Loucy (cell line): ENCODE measurements around the gene DQX1.

ENCODE experiments used
- H2AFZ ChIP-seq: fragments of 200-600 bp; sonication (generic); 2 replicates; pipeline ENCODE4 v1.6.0; 2016; ENCODE audit warnings: antibody characterized with exemption, mild to moderate bottlenecking, low read length, moderate library complexity
- H3F3A ChIP-seq: fragments of 200-600 bp; 2 replicates; pipeline ENCODE4 v1.6.0; 2016; ENCODE audit warnings: antibody characterized with exemption, low read depth, mild to moderate bottlenecking
- H3K27me3 ChIP-seq: fragments of 200-600 bp; sonication (generic); 2 replicates; pipeline ENCODE4 v1.6.1; 2014; ENCODE audit warnings: low read length, mild to moderate bottlenecking; ENCODE audit not compliant: insufficient read depth, poor library complexity, severe bottlenecking
- H3K36me3 ChIP-seq: fragments of 200-600 bp; sonication (generic); 2 replicates; pipeline ENCODE4 v1.6.1; 2016; ENCODE audit warnings: low read length; ENCODE audit not compliant: insufficient read depth
- H3K4me1 ChIP-seq: fragments of 200-600 bp; sonication (generic); 2 replicates; pipeline ENCODE4 v1.5.1; 2014; ENCODE audit warnings: low read length, mild to moderate bottlenecking; ENCODE audit not compliant: insufficient read depth, poor library complexity, severe bottlenecking
- H3K4me2 ChIP-seq: fragments of 200-600 bp; sonication (generic); 2 replicates; pipeline ENCODE4 v1.6.0; 2014; ENCODE audit warnings: antibody characterized with exemption, low read length, low read depth, mild to moderate bottlenecking; ENCODE audit not compliant: poor library complexity, severe bottlenecking
- H3K4me3 ChIP-seq: fragments of 200-600 bp; sonication (generic); 2 replicates; pipeline ENCODE4 v1.5.1; 2014; ENCODE audit warnings: low read length, mild to moderate bottlenecking, mixed read lengths; ENCODE audit not compliant: poor library complexity, severe bottlenecking
- H3K79me2 ChIP-seq: fragments of 200-600 bp; sonication (generic); 2 replicates; pipeline ENCODE4 v1.6.1; 2014; ENCODE audit warnings: low read length; ENCODE audit not compliant: insufficient read depth
- H3K9ac ChIP-seq: fragments of 200-600 bp; sonication (generic); 2 replicates; pipeline ENCODE4 v1.6.0; 2014; ENCODE audit warnings: mild to moderate bottlenecking, low read depth, low read length, moderate library complexity; ENCODE audit not compliant: poor library complexity, severe bottlenecking
- H3K9me2 ChIP-seq: fragments of 200-600 bp; sonication (generic); replicated peaks from 2 replicates; pipeline ENCODE4 v1.6.1; 2016; ENCODE audit warnings: low read depth, low read length, mixed read lengths
- H3K9me3 ChIP-seq: fragments of 200-600 bp; sonication (generic); 2 replicates; pipeline ENCODE4 v1.6.1; 2014; ENCODE audit warnings: mild to moderate bottlenecking, antibody characterized with exemption, low read length, low read depth; ENCODE audit not compliant: insufficient read depth
- H4K20me1 ChIP-seq: fragments of 200-600 bp; sonication (generic); 2 replicates; pipeline ENCODE4 v1.6.0; 2014; ENCODE audit warnings: antibody characterized with exemption, low read length, mild to moderate bottlenecking; ENCODE audit not compliant: insufficient read depth, poor library complexity, severe bottlenecking
- EZH2phosphoT487 ChIP-seq: fragments of 200-600 bp; IDR thresholded peaks from 2 replicates; pipeline ENCODE4 v1.6.1; 2018; ENCODE audit warnings: antibody characterized with exemption, mild to moderate bottlenecking, moderate library complexity, borderline replicate concordance
- TF ChIP-seq, protein P1 (sequence below): fragments of 200-600 bp; sonication (generic); conservative IDR thresholded peaks from 2 replicates; pipeline ENCODE4 v1.5.1; 2014; ENCODE audit warnings: mild to moderate bottlenecking, antibody characterized with exemption, low read length

The DQX1 gene

DNA sequence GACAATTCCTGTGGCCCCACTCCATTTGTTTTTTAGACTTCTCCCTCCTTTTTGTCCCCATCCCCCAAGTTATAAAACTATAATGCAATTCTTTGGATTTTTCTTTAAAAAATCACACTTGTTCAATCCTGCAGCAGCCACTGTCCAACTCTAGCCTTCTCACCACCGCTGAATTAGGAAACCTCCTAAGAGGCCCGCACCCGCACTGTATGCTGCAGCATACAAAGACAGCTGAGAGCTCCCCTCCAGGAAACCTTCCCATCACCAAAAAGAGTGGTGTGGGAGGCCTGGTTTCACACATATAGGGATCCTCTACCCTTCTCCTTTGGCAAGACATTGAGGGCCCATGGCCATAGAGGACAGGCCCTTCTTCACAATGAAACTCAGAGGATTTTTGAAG is 21.4 kb downstream of the DQX1 start:
- Histone ChIP-seq H3K4me1 (peaks cover 27% of the 10 kb centered on the region), H3K36me3 (no peaks in the 10 kb centered on the region), H4K20me1 (no peaks in the 10 kb centered on the region), H3K4me3 (no peak overlapping the region), H3K9me3 (no peaks in the 10 kb centered on the region), H3K9ac (no peak overlapping the region), H3K27me3 (no peaks in the 10 kb centered on the region), H3K79me2 (peaks cover 23% of the 10 kb centered on the region), H3K4me2 (peak overlapping the region; percentile 99), H2AFZ (no peak overlapping the region), H3K9me2 (no peaks in the 10 kb centered on the region), H3F3A (no peaks in the 10 kb centered on the region)
- TF ChIP-seq EZH2phosphoT487: no peak
- TF ChIP-seq, protein P1, sequence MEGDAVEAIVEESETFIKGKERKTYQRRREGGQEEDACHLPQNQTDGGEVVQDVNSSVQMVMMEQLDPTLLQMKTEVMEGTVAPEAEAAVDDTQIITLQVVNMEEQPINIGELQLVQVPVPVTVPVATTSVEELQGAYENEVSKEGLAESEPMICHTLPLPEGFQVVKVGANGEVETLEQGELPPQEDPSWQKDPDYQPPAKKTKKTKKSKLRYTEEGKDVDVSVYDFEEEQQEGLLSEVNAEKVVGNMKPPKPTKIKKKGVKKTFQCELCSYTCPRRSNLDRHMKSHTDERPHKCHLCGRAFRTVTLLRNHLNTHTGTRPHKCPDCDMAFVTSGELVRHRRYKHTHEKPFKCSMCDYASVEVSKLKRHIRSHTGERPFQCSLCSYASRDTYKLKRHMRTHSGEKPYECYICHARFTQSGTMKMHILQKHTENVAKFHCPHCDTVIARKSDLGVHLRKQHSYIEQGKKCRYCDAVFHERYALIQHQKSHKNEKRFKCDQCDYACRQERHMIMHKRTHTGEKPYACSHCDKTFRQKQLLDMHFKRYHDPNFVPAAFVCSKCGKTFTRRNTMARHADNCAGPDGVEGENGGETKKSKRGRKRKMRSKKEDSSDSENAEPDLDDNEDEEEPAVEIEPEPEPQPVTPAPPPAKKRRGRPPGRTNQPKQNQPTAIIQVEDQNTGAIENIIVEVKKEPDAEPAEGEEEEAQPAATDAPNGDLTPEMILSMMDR: no peak

DNA sequence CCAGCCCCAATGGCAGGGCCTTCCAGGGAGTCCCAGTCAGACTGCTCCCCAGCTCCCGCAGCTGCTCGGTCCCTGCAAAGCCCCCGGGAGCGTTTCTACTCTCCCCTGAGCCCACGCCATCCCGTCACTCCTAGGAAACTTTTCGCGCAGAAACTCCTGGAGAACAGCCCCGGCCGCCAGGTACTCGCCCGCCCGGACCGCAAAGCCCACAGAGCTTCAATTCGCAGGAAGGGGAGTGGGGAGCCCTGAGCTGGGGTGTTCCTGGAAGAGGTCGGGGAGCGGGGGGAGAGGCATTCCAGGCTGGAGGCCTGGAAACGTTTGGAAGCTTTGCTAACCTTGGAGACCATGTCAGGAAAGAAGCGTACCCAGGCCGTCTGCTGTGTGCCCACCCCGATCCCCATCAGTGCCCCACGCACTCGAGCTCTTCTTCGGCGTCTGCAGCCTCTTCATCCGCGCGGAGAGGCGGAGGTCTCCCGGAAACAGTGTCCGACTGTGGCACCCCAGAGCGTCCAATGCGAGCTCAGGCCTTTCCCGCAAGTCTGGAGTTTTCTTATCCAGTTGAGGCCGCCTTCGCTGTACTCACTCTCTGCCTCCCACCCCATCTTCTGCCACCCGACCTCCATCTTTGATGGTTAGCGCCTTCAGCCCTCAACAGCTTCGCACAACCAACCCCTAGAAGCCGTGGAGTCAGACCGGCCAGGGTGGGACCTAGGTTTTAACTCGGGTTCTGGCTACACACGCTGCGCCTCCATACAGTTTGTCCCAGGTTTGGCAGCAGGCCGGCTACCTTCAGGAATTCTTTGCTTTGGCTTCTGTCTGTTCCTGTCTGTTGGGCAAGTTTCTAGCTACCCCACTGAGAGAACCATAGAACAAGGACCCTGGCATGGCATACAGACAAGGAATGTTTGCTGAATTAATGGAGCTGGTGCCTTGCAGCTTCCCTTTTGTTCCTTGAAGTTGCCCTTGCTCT is 22.2 kb downstream of the DQX1 start:
- Histone ChIP-seq H3K4me3 (peak overlapping the region; percentile 77), H3K36me3 (no peaks in the 10 kb centered on the region), H4K20me1 (no peaks in the 10 kb centered on the region), H3K79me2 (peaks cover 23% of the 10 kb centered on the region), H3K4me1 (peaks cover 27% of the 10 kb centered on the region), H3K4me2 (peak overlapping the region; percentile 99), H3K9ac (peak overlapping the region; percentile 80), H2AFZ (peak overlapping the region; percentile 83), H3K27me3 (no peaks in the 10 kb centered on the region), H3K9me3 (no peaks in the 10 kb centered on the region), H3K9me2 (no peaks in the 10 kb centered on the region), H3F3A (no peaks in the 10 kb centered on the region)
- TF ChIP-seq, protein P1: no peak
- TF ChIP-seq EZH2phosphoT487: no peak

DNA sequence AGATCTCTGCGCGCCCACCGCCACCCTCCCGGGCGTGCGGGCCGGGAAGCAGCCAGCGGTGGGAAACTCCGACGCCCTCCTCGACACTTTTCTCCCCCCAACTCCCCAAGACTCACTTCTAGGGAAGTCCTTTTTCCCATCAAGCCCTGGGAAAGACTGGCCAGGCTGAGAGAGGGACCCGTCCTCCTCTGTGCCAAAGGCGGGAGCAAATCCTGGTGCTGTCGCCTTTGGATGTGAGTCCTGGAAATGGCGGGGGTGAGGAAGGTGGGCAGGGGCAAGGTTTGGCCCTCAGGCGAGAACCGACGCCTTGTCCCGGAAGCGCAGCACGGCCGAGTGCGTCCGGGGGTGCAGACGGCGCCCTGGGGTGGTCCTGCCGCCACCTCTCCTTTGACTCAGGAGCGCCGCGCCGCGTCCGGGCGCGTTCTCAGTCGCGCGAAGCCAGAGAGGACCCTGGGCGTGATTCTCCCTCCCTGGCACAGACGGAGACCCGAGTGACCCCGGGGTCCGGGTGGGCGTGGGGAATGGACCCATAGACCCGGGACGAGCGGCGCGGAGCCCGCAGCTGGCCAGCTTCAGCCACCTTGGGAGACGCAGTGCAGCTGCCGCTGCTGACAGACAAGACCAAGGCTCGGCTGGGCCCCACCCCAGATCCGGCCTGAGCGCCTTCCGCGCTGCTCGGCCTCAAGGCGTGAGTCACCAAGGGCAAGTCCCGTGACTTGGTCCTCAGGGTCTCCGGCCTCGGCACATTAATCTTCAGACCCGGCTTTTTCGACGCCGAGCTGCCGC is 23.1 kb downstream of the DQX1 start:
- H3K4me3 ChIP-seq: peak overlapping the region; percentile 77
- H3K4me1 ChIP-seq: peaks cover 20% of the 10 kb centered on the region
- TF ChIP-seq, protein P1: peak; percentile 53
- TF ChIP-seq EZH2phosphoT487: no peak

More for the DNA sequence above, 23.1 kb downstream of the DQX1 start:
- H4K20me1 ChIP-seq: no peaks in the 10 kb centered on the region
- H3F3A ChIP-seq: no peaks in the 10 kb centered on the region
- no peaks in the 10 kb centered on the region for H3K9me3 ChIP-seq
- H3K9ac ChIP-seq: peak overlapping the region; percentile 80
- H3K79me2 ChIP-seq: peaks cover 23% of the 10 kb centered on the region
- H3K9me2 ChIP-seq: no peaks in the 10 kb centered on the region
- no peaks in the 10 kb centered on the region for H3K27me3 ChIP-seq
- peak overlapping the region; percentile 99 for H3K4me2 ChIP-seq
- H3K36me3 ChIP-seq: no peaks in the 10 kb centered on the region
- peak overlapping the region; percentile 83 for H2AFZ ChIP-seq
